Effector memory CD4-positive, alpha-beta T cell (primary cell): ENCODE results near the gene MYLK4.

Experiments
- DNase-seq, 3 donors: peaks; one replicate each; pipeline ENCODE4 v3.0.0-alpha.2; 2020
- H3K27ac ChIP-seq: 2 replicates; pipeline ENCODE4 v1.7.0; 2013; ENCODE audit warnings: mild to moderate bottlenecking, low read length, moderate library complexity; ENCODE audit not compliant: insufficient read depth, poor library complexity, severe bottlenecking
- H3K27me3 ChIP-seq: replicated peaks from 2 replicates; pipeline ENCODE4 v1.7.0; 2013; ENCODE audit warnings: mild to moderate bottlenecking, low read length; ENCODE audit not compliant: insufficient read depth, control insufficient read depth, poor library complexity, severe bottlenecking
- H3K36me3 ChIP-seq: 2 replicates; pipeline ENCODE4 v1.7.0; 2013; ENCODE audit warnings: mild to moderate bottlenecking, low read length, moderate library complexity; ENCODE audit not compliant: control insufficient read depth, insufficient read depth
- H3K4me1 ChIP-seq: 2 replicates; pipeline ENCODE4 v1.7.0; 2013; ENCODE audit warnings: low read length, mild to moderate bottlenecking; ENCODE audit not compliant: control insufficient read depth, insufficient read depth, poor library complexity, severe bottlenecking
- H3K4me3 ChIP-seq: 2 replicates; pipeline ENCODE4 v1.7.0; 2013; ENCODE audit warnings: low read length, low read depth, mild to moderate bottlenecking; ENCODE audit not compliant: insufficient read depth, poor library complexity, severe bottlenecking
- H3K9me3 ChIP-seq: 2 replicates; pipeline ENCODE4 v1.7.0; 2013; ENCODE audit warnings: mild to moderate bottlenecking, low read length, moderate library complexity; ENCODE audit not compliant: control insufficient read depth

The MYLK4 gene

DNA sequence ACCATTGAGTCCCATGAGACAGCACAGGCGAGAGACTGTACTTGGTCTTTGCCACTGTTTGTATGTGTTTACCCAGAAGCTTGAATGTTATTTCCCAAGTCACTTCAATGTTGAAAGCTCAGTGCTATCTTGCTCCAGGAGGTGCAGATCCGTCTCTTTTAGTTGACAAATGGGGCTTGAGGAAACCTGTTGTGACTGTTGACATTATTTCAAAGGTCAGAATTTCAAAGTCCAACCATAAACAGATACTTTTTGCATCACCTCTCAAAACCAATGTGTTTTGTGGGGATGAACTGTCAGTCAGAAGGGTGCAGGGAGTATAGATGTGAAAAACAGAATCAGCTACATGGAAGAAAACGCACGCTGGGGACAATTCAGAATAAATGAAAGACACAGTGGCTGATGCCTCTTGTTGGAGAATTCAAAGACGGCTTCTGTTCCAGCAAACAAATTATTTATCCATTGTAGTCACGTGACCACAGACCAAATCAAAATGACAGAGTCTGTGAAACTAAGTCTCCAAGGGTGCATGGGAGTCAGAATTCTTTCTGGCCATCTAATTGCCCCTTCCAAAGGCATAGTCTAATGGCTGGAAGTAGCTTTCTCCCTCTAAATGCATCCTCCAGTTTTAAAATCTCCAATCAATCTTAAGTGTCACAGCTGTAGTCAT is 83.7 kb downstream of the MYLK4 start:
- H3K27ac ChIP-seq: no peak overlapping the region
- H3K4me1 ChIP-seq: no peaks in the 10 kb centered on the region
- H3K4me3 ChIP-seq: no peak overlapping the region
- H3K36me3 ChIP-seq: no peaks in the 10 kb centered on the region
- DNase-seq: no peak
- no peaks in the 10 kb centered on the region for H3K9me3 ChIP-seq
- no peaks in the 10 kb centered on the region for H3K27me3 ChIP-seq

DNA sequence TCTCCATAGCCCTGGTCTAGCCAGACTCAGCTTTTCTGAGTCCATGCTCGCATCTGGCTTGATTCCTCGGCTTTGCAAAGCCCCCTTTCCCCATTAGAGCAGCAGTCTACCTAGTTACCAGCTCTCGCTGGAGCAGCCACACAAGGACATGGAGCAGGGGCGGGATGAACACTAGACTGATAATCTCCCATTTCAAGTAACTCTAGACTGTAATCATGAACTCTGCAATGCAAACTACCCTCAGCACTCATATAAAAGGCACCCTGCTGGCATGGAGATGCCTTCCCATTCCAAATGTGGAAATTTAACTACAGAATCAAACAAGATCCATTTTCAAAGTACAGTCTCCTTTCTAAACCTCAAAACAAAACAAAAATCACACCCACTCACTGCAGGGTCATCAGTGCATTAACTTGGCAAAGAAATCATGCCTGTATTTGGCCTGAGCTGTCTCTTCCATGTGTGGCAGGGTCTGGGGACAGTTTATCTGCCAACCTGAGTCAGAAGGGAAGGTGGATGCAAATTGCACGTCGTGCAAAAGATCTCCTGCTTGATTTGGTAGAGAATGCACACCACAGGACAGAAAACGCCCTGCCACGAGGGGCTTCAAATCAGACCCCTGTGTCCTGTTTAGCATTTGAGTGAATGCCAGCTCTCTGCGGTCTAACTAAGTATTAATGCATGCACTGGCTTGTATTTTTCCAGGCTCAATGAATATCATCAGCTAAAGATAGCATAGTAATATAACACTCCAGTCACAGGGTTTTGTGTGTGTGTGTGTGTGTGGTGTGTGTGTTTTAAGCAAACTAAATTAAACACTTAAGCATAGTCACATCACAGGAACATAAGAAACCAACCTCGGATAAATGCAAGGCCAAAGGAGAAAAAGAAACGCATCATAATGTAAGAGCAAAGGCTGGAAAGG is 85.3 kb downstream of the MYLK4 start:
- H3K27ac ChIP-seq: no peak overlapping the region

GRCh38 chr6:2663123-2663522 is 87.6 kb downstream of the MYLK4 start:
- no peaks in the 10 kb centered on the region for H3K9me3 ChIP-seq
- H3K27me3 ChIP-seq: no peaks in the 10 kb centered on the region
- no peak overlapping the region for H3K27ac ChIP-seq
- H3K4me1 ChIP-seq: no peaks in the 10 kb centered on the region
- DNase-seq: no peak
- H3K4me3 ChIP-seq: no peak overlapping the region
- H3K36me3 ChIP-seq: no peaks in the 10 kb centered on the region

More for the DNA sequence above, 85.3 kb downstream of the MYLK4 start:
- H3K36me3 ChIP-seq: no peaks in the 10 kb centered on the region
- no peaks in the 10 kb centered on the region for H3K4me1 ChIP-seq
- H3K4me3 ChIP-seq: no peak overlapping the region
- no peak for DNase-seq
- no peaks in the 10 kb centered on the region for H3K27me3 ChIP-seq
- no peaks in the 10 kb centered on the region for H3K9me3 ChIP-seq

DNA sequence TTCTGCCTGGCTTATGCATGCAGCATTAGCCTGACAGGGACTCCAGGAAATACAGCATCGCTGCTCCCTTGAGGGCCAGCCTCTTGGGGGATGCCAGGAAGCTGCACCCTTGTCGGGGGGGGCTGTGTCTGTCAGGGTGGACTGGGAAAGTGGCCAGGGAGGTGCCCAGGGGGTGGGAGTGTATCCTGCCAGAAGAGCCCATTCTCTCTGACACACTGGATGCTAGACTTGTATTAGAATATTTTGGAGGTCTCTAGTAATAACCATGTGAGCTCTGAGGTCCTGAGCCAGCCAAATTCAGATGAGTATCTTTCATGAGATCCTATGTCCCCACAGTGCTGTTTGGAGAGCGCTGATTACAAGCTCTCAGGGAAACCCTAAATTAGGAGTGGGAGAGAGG is 89.1 kb downstream of the MYLK4 start:
- H3K36me3 ChIP-seq: no peaks in the 10 kb centered on the region

DNA sequence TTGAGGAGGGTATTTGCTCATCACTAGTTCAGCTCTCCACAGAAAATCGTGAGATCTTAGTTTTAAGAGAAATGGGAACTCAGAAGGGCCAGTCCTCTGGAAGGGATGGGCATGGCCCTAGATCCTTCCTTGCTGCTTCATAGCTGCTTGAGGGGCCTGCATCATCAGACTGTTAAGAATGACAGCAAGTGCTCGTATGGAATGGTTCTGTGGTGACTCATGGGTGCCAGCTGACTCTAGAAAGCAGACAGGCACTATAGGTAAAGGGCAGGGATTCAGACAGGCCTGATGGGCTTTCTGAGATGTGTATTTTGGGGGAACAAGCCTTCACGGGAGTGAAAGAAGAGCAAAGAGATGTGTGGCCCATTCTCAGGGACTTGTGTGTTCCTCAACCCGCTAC is 90.8 kb downstream of the MYLK4 start:
- H3K36me3 ChIP-seq: no peaks in the 10 kb centered on the region
- no peak overlapping the region for H3K4me3 ChIP-seq
- H3K27ac ChIP-seq: no peak overlapping the region
- no peak for DNase-seq
- H3K4me1 ChIP-seq: no peaks in the 10 kb centered on the region
- H3K9me3 ChIP-seq: no peaks in the 10 kb centered on the region
- no peaks in the 10 kb centered on the region for H3K27me3 ChIP-seq

More for the DNA sequence above, 89.1 kb downstream of the MYLK4 start:
- DNase-seq: no peak
- Histone ChIP-seq H3K27me3 (no peaks in the 10 kb centered on the region), H3K4me1 (no peaks in the 10 kb centered on the region), H3K4me3 (no peak overlapping the region), H3K9me3 (no peaks in the 10 kb centered on the region), H3K27ac (no peak overlapping the region)

GRCh38 chr6:2659381-2659780 is 91.3 kb downstream of the MYLK4 start:
- no peak overlapping the region for H3K4me3 ChIP-seq
- DNase-seq: no peak
- H3K4me1 ChIP-seq: no peaks in the 10 kb centered on the region
- H3K9me3 ChIP-seq: no peaks in the 10 kb centered on the region
- no peaks in the 10 kb centered on the region for H3K27me3 ChIP-seq
- no peak overlapping the region for H3K27ac ChIP-seq
- H3K36me3 ChIP-seq: no peaks in the 10 kb centered on the region

DNA sequence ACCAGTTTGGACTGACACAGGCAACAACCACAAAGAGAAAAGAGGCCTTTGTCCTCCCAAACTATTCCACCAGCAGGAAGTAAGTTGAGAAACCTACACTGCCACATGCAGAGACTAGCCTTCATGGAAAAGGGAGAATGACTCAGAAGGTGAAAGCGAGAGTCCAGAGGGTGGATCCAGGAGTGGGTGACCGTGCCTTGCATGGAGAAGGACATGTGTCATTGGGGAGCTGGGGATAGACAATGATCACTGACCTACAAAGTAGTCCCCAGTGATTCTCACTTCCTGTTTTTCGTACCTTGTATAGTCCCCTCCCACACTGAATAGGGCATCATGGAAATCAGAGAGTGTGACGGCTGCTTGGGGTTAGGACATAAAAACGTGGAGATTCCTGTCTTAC is 91.9 kb downstream of the MYLK4 start:
- Histone ChIP-seq H3K27me3 (no peaks in the 10 kb centered on the region), H3K9me3 (no peaks in the 10 kb centered on the region), H3K36me3 (no peaks in the 10 kb centered on the region), H3K4me3 (no peak overlapping the region), H3K27ac (no peak overlapping the region), H3K4me1 (no peaks in the 10 kb centered on the region)
- no peak for DNase-seq

DNA sequence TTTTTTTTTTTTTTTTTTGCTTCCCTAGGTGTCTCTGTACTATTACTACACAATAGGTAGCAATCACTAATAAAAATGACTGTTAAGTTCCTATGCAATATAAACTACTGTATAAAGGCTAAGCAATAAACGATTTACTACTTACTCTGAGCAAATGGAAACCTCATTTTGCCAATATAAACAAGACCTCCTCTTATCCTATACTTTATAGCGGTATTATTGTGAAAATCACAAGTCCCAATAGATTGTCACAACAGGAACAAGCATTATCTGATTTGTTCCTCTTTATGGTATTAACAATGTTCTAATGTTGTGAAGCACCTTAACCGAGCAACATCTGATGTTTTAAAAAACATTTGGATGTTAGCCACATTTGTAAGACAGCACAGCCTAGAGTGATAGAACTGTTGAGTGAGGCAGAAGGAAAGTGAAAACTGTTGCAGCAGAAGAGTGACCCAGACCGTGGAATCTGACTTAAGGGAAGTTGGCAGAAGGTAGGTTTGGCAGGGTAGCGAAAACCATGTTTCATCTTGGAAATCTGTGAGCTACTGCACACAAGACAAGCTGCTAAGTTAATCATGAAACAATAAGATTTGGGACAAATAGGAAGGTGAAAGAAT is 94.2 kb downstream of the MYLK4 start:
- DNase-seq: no peak
- no peaks in the 10 kb centered on the region for H3K27me3 ChIP-seq
- H3K4me3 ChIP-seq: no peak overlapping the region

GRCh38 chr6:2655844-2656433 is 94.8 kb downstream of the MYLK4 start:
- H3K4me3 ChIP-seq: no peak overlapping the region
- no peaks in the 10 kb centered on the region for H3K36me3 ChIP-seq
- H3K9me3 ChIP-seq: no peaks in the 10 kb centered on the region
- DNase-seq: no peak
- no peaks in the 10 kb centered on the region for H3K27me3 ChIP-seq
- no peak overlapping the region for H3K27ac ChIP-seq
- H3K4me1 ChIP-seq: no peaks in the 10 kb centered on the region

More for the DNA sequence above, 94.2 kb downstream of the MYLK4 start:
- Histone ChIP-seq H3K36me3 (no peaks in the 10 kb centered on the region), H3K4me1 (no peaks in the 10 kb centered on the region), H3K27ac (no peak overlapping the region), H3K9me3 (no peaks in the 10 kb centered on the region)
